DMS53 treated with DMSO at 0.1 percent for 48 hours (cell line): ENCODE measurements around the gene SLC39A11.
"Not testable (repeated sequence)": the region's sequence is repeated elsewhere in the genome, so short reads cannot be mapped to it uniquely, and the experiment has no call there.

ENCODE experiments used
- DNase-seq: peaks from one replicate; lab custom pipeline; 2025; ENCODE audit not compliant: unreplicated experiment; lab: John Stamatoyannopoulos, UW

The SLC39A11 gene

GRCh38 chr17:72640415-72641165, 451.9 kb downstream of the SLC39A11 start:
- DNase-seq: peak; percentile 26

DNA sequence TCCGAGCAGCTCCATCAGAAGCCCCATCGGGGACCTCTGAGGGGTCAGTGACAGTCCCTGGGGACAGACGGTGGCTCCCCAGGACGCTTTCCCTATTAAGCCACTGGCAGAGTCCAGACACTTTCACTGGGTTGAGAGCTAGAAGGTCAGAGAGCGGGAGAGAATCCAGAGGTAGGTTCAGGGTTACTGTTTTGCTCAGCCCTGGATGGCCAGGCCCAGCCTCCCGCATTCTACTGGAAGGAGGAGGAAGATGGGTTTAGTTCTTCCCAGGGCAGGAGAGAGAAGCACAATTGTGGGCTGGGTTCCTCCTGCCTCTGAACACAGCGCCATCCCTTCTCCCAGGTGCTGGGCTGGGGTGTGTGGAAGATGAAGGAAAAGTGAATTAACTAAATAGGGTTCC, 452.8 kb downstream of the SLC39A11 start:
- no peak for DNase-seq

DNA sequence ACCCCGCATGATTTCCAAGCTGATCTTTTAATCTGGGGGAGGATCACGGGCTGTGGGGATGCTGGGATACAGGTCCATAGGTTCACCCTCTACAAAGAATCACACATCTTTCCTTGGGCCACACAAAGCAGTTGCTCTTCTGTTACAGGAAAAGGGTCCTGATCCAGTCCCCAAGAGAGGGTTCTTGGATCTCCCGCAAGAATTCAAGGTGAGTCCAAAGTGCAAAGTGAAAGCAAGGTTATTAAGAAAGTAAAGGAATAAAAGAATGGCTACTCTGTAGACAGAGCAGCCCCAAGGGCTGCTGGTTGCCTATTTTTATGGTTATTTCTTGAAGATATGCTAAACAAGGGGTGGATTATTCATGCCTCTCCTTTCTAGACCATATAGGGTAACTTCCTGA, 453.6 kb downstream of the SLC39A11 start:
- DNase-seq: not testable (repeated sequence)

DNA sequence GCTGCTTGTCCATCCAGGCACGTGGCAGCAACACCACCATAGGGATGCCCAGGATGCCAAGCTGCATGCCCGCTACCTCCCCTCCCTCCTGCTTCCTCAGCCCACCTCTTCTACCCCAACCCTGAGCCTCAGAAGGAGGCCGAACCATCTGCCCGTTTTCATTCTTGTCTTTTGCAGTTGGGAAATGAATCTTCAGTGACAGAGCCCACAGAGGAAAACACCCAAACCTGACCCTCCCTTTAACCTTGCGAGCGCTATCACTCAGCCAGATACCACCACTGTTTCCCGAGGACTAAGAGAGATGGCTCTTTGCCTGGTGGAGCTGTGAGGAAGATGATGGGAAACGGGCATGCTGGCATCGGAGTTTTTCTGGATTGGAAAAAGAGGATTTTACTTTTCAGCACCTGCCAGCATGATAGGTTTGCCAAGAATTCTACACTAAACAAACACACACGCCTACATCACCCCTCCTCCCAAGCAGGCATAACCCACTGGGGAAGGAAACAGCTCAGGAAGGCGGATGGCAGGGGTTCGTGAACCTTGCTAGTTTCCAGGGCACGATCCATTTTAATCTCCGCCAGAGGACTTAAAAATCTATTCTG, 457.4 kb downstream of the SLC39A11 start:
- no peak for DNase-seq

GRCh38 chr17:72634621-72635020, 457.9 kb downstream of the SLC39A11 start:
- no peak for DNase-seq

DNA sequence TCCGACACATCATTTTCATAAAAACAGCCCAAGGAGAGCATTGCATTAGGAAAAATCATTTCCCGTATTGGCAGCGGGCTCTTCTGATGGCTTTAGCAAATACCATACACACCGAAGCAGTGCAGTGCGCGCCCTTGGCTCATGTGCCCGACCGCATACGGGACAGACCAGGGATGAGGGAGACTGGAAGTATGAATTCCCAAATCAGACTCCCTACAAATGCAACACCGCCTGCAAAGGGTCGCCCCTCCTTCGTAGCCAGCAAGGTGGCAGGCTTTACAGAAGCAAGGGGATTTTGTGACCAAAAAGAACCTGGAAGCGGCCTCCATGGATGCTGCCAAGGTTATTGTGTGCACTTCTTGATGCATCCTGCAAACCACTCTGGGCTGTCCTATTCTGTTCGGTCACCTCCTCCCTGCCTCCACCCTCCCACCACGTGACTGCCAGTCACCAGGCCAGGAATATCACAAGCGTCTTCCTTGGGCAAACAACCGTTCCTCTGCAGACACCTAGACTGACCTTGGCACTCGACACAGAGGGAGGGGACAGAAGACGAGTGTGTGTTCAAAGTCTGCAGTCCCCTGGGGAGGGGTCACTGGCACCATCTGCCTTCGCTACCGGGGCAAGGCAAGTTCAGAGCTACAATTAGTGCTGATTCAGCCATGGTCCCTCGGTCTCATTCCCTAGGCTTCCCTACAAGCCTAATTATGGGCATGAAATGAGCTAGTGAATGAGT, 460.4 kb downstream of the SLC39A11 start:
- DNase-seq: peak; percentile 87

GRCh38 chr17:72631568-72631948, 460.9 kb downstream of the SLC39A11 start:
- no peak for DNase-seq

DNA sequence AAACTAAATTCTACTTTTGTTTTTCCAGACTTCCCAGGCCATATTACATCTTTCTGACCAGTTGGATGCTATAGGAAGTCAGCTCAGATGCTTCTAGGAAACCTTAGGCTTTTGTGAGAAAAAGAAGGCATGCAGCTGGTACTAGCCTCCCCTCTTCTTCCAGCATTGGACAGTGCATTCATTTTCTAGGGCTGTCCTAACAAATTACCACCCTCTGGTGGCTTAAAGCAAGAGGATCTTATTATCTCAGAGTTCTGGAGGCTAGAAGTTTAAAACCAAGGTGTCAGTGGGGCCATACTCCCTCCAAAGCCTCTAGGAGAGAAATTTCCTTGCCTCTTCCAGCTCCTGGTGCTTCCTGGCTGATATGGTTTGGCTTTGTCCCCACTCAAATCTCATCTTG, 467.8 kb downstream of the SLC39A11 start:
- no peak for DNase-seq

- DNase-seq: no peak
These were observed 468.3 kb downstream of the SLC39A11 start for GRCh38 chr17:72624226-72624625.

GRCh38 chr17:72622661-72623433, 469.6 kb downstream of the SLC39A11 start:
- no peak for DNase-seq

DNA sequence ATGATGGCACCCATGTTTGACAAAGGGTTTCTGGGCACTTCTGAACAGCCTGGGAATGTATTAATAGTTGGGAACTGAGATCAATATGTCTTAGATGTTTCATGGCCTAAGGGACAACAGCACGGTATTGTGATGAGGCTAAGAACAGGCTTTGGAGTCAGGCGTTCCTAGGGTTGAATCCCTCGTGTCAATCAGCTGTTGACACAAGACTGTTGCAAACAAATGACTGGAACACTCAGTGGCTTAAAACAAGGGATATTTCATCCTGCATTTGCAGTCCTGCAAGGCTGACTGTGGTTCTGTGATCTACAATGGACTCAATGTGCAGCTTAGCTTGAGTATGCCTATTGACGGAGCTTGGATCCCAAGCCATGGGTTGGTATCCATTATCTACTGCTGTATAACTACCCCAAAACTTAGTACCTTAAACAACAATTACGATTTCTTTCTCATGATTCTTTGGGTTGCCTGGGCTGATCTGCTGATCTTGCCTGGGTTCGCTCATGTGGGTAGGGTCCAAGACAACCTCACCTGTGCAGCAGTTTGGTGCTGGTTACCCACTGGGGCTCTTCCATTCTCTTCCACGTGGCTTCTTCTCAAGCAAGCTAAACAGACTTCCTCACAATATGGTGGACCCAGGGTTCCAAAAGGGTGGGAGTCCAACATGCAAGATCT, 472.4 kb downstream of the SLC39A11 start:
- DNase-seq: no peak

DNA sequence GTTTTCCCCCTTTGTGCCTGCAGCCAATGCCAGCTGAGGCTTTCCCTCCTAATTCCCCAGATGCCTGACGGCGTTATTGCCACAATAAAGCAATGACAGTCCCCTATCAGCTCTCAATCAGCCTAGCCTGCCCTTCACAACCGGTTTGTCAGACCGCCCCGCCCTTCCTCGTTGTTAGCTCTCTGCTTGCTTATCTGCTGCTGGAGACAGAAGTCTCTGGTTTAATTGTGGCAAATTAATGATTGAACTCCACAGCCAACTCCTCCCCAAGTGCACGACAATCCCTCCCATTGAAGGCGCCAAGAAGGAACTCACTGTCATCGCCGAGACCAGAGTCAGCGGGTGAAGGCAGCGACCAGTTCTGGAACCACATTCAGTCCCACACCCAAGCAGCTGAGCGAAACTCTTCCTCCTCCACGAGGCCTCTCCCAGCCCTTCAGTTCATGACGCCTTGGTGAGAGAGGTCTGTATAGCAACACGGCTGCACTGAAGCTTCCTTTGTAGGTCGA, 474.4 kb downstream of the SLC39A11 start:
- DNase-seq: peak; percentile 85

- DNase-seq: no peak
These were observed 474.9 kb downstream of the SLC39A11 start for GRCh38 chr17:72617557-72617956.

GRCh38 chr17:72616447-72616846, 476.0 kb downstream of the SLC39A11 start:
- DNase-seq: no peak

GRCh38 chr17:72615627-72615991, 476.9 kb downstream of the SLC39A11 start:
- DNase-seq: no peak

DNA sequence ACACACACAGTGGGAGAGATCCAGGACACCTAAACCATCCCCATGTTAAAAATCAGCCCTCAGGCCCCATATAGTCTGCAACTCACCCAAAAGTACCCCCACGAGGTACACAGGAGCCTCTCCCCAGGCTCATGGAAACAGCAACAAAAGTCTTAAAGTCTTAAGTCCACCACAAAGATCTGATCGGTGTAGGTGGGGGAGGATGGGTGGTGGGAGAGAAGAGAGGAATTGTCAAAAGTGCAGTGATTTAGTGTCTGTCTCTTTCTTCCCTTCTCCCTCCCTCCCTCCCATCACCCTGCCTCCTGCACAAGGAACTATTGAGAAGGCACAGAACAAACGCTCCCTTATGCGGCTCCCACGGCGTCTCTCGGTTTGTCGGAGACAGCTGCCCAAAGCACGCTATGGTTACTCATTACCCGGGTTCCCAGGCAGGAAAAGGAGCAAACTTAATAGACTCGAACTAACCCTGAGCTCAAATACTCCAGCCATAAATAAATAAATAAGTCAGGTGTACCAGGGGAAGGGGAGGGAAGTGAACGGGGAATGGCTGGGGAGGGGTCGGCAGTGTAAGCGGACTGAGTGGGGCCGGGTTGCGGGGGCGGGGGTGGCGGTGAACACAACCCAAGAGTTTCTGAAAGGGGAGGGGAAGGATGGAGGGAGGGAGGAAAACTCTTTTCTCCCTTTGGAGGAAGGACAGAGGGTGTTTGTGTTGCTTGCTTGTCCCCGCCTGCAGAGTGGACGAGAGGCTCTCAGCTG, 477.4 kb downstream of the SLC39A11 start:
- DNase-seq: peak; percentile 92

DNA sequence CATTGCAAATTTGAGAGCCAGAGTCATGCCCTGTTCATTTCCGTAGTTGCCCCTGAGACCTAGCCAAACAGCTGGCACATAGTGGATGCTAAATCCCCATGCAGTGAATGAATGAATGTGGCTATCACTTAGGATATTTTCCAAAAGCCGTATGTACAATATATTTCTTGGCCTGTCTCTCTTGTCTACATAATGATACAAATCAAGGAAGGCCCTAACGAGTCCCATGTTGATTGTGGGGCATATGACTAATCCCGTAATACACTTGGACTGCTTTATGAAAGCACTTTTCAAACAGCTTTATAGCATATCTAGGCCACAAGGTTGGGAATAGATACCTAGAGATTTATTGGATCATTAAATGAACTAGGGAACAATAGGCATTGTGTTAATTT, 478.0 kb downstream of the SLC39A11 start:
- no peak for DNase-seq

GRCh38 chr17:72613806-72614292, 478.6 kb downstream of the SLC39A11 start:
- DNase-seq: no peak

- no peak for DNase-seq
These were observed 479.1 kb downstream of the SLC39A11 start for GRCh38 chr17:72613396-72613795.

GRCh38 chr17:72611172-72611571, 481.3 kb downstream of the SLC39A11 start:
- no peak for DNase-seq
